ENCODE data around the gene GARS1. TPM values are rescaled to one million over a fixed set of nuclear protein-coding genes. Genes with fewer than 3 reads are reported as not detected.

GARS1 gene
- total and polyA plus RNA-seq, 9 of the 15 experiments (the other 6 are each of a cell fraction or from before 2014, with no cell fraction given), result 142 to 769 (median 272) TPM

DNA sequence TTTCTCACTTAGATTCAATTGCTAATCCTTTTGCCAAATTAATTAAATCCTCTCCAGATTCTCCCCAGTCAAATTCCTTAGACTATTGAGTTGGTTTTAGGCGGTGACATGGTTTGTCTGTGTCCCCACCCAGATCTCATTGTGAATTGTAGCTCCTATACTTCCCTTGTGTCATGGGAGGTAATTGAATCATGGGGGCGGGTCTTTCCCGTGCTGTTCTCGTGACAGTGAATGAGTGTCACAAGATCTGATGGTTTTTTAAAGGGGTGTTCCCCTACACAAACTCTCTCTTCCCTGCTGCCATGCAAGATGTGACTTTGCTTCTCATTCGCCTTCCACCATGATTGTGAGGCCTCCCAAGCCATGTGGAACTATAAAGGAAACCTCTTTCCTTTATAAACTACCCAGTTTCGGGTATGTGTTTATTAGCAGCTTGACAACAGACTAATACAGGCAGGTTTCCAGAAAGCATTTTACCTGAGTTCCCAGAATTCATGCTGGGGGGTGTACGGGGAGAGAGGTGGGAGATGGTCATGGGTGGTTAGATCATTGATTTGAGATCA lies 44.7 kb upstream of the GARS1 start (continued):
- TF ChIP-seq, protein P1, sequence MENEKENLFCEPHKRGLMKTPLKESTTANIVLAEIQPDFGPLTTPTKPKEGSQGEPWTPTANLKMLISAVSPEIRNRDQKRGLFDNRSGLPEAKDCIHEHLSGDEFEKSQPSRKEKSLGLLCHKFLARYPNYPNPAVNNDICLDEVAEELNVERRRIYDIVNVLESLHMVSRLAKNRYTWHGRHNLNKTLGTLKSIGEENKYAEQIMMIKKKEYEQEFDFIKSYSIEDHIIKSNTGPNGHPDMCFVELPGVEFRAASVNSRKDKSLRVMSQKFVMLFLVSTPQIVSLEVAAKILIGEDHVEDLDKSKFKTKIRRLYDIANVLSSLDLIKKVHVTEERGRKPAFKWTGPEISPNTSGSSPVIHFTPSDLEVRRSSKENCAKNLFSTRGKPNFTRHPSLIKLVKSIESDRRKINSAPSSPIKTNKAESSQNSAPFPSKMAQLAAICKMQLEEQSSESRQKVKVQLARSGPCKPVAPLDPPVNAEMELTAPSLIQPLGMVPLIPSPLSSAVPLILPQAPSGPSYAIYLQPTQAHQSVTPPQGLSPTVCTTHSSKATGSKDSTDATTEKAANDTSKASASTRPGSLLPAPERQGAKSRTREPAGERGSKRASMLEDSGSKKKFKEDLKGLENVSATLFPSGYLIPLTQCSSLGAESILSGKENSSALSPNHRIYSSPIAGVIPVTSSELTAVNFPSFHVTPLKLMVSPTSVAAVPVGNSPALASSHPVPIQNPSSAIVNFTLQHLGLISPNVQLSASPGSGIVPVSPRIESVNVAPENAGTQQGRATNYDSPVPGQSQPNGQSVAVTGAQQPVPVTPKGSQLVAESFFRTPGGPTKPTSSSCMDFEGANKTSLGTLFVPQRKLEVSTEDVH (IDR thresholded peaks at IDR 0.05; ENCODE audit: low read depth, partially characterized antibody), result no peak
- TF ChIP-seq, protein P2, sequence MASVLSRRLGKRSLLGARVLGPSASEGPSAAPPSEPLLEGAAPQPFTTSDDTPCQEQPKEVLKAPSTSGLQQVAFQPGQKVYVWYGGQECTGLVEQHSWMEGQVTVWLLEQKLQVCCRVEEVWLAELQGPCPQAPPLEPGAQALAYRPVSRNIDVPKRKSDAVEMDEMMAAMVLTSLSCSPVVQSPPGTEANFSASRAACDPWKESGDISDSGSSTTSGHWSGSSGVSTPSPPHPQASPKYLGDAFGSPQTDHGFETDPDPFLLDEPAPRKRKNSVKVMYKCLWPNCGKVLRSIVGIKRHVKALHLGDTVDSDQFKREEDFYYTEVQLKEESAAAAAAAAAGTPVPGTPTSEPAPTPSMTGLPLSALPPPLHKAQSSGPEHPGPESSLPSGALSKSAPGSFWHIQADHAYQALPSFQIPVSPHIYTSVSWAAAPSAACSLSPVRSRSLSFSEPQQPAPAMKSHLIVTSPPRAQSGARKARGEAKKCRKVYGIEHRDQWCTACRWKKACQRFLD (CRISPR knock-in tag; IDR thresholded peaks at IDR 0.05), result 0 out of 2 replicates have a peak, but pooled peaks have one; percentile 14
- TF ChIP-seq KLF6 (CRISPR knock-in tag; IDR thresholded peaks at IDR 0.05; ENCODE audit: borderline replicate concordance) (peak; percentile 42; the same call in 1 of the 2 replicates), ZNF239 (CRISPR knock-in tag; IDR thresholded peaks at IDR 0.05) (peak; percentile 26), SRSF3 (IDR thresholded peaks at IDR 0.05; ENCODE audit: insufficient read depth, low read length) (no peak), NR4A1 (CRISPR knock-in tag; IDR thresholded peaks at IDR 0.05) (0 out of 2 replicates have a peak, but pooled peaks have one; percentile 39), NR4A1 (tag; IDR thresholded peaks at IDR 0.05) (no peak), SMAD3 (CRISPR knock-in tag; conservative IDR thresholded peaks at IDR 0.05) (peak; percentile 75; the same call in 1 of the 2 replicates), OTX1 (CRISPR knock-in tag; IDR thresholded peaks at IDR 0.05) (0 out of 2 replicates have a peak, but pooled peaks have one; percentile 43), ZNF197 (CRISPR knock-in tag; IDR thresholded peaks at IDR 0.05; ENCODE audit: low read depth) (peak; percentile 73; the same call in 1 of the 2 replicates), ZNF398 (CRISPR knock-in tag; IDR thresholded peaks at IDR 0.05) (no peak), FOXJ2 (tag; IDR thresholded peaks at IDR 0.05) (peak; percentile 60), MAZ (CRISPR knock-in tag; conservative IDR thresholded peaks at IDR 0.05 in 1 of 2, IDR thresholded peaks at IDR 0.05 in 1 of 2) (peak in 1 of 2 experiments; percentile 38; a peak in 2 of 4 replicates), BACH1 (tag; IDR thresholded peaks at IDR 0.05) (peak; percentile 49; the same call in 1 of the 2 replicates), RREB1 (CRISPR knock-in tag; IDR thresholded peaks at IDR 0.05) (0 out of 2 replicates have a peak, but pooled peaks have one; percentile 67)
